ENCODE data around the gene PTGER1.

The PTGER1 gene

DNA sequence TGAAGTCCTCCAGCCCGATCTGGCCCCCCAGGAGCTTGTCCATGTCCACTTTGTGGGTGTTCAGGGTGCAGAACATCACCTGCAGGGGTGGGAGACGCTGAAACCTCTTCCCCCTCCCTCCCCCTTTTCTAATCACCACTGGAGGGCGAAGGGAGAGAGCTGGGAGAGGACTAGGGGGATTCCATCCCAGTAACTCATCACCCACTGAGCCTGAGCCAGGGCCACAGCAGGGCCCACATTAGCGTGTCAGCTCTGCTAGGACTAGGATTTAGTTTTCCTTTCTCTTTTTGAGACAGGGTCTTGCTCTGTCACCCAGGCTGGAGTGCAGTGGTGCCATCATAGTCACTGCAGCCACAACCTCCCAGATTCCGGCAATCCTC lies 5.5 kb upstream of the PTGER1 start:
- no peak overlapping the region for H3K4me3 ChIP-seq (ENCODE audit: low read depth, low read length)
- H3K36me3 ChIP-seq (ENCODE audit: insufficient read depth, low read length) = 0 out of 2 replicates have a peak, but pooled peaks cover 2% of the 10 kb centered on the region

DNA sequence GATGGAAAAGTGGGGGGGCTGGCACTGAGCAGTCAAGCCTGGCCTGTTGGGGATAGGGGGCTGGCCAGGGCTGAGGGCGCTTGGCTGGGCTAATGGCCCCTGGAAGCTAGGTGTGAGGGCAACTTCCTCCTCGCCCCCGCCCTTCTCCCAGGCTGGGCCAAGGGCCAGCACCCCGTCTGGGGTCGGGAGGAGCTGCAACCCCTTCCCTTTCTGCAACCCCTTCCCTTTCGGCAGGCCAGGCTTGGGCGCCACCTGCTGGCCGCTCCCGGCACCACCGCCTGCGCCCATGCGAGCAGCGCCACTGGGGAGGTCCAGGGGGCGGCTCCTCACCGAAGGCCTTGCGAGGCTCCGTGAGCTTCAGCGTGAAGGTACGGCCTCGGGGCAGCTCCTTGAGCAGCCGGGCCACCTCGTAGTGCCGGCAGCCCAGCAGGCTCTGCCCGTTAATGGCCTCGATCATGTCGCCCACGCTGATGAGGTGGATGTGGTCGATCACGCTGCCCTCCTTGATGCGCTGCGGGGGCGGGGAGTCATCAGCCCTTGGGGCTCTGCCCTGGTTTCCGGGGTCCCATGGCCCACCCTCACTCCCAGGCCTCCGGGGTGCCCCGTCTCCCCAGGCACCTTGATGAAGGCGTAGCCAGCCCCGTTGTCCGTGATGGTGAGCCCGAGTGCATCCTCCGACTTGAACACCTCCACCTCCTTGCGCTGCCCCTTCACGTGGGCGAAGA lies 5.0 kb upstream of the PTGER1 start:
- Histone ChIP-seq H3K79me2 (ENCODE audit: control insufficient read depth, insufficient read depth, low read length, unreplicated experiment) (no peaks in the 10 kb centered on the region), H2AFZ (ENCODE audit: low read length, unreplicated experiment) (no peak overlapping the region), H3K27me3 (ENCODE audit: insufficient read depth, low read length) (no peaks in the 10 kb centered on the region), H3K4me3 (ENCODE audit: low read depth, low read length) (no peak overlapping the region), H3K4me1 (ENCODE audit: control insufficient read depth, insufficient read depth, low read length, unreplicated experiment) (peaks cover 16% of the 10 kb centered on the region), H3K27ac (ENCODE audit: low read depth, low read length) (no peak overlapping the region), H3K36me3 (ENCODE audit: insufficient read depth, low read length) (0 out of 2 replicates have a peak, but pooled peaks cover 2% of the 10 kb centered on the region)

More for the DNA sequence above, 5.5 kb upstream of the PTGER1 start:
- no peaks in the 10 kb centered on the region for H3K27me3 ChIP-seq (ENCODE audit: insufficient read depth, low read length)
- H3K79me2 ChIP-seq (ENCODE audit: control insufficient read depth, insufficient read depth, low read length, unreplicated experiment) = no peaks in the 10 kb centered on the region
- no peak overlapping the region for H3K27ac ChIP-seq (ENCODE audit: low read depth, low read length)
- no peak overlapping the region for H2AFZ ChIP-seq (ENCODE audit: low read length, unreplicated experiment)
- H3K4me1 ChIP-seq (ENCODE audit: control insufficient read depth, insufficient read depth, low read length, unreplicated experiment) = peaks cover 12% of the 10 kb centered on the region

DNA sequence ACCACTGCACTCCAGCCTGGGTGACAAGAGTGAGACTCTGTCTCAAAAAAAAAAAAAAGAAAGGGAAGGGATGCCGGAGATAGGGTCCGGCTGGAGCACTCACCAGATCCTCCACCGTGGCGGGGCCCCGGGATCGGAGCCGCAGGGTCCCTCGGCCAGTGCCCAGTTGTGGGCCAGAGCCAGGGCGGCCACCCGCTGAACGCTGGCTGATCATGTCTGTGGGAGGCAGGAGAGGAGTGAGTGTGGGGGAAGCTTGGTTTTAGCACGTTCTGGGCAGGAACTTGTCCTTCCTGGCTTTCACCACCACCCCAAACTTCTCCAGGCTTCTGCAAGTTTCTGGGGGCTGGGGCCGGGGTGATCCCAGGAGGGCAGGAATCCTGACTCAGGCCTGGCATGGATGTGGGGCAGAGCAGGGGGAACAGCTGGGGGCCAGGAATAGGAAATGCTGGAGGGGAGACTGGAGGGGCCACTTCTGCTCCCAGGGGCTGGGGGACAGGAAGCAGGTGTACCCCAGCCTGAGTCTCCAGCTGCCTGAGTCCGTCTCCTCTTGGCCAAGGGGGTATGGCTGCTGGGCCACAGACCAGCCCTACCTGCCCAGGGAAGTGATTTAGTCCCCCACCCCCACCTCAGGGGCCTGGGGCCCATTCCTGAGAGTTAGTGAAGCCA lies 4.3 kb upstream of the PTGER1 start:
- H2AFZ ChIP-seq (ENCODE audit: low read length, unreplicated experiment) = no peak overlapping the region
- H3K79me2 ChIP-seq (ENCODE audit: control insufficient read depth, insufficient read depth, low read length, unreplicated experiment) = no peaks in the 10 kb centered on the region
- no peak overlapping the region for H3K27ac ChIP-seq (ENCODE audit: low read depth, low read length)
- H3K4me1 ChIP-seq (ENCODE audit: control insufficient read depth, insufficient read depth, low read length, unreplicated experiment) = peaks cover 16% of the 10 kb centered on the region
- H3K4me3 ChIP-seq (ENCODE audit: low read depth, low read length) = no peak overlapping the region
- H3K27me3 ChIP-seq (ENCODE audit: insufficient read depth, low read length) = no peaks in the 10 kb centered on the region
- H3K36me3 ChIP-seq (ENCODE audit: insufficient read depth, low read length) = 0 out of 2 replicates have a peak, but pooled peaks cover 2% of the 10 kb centered on the region

DNA sequence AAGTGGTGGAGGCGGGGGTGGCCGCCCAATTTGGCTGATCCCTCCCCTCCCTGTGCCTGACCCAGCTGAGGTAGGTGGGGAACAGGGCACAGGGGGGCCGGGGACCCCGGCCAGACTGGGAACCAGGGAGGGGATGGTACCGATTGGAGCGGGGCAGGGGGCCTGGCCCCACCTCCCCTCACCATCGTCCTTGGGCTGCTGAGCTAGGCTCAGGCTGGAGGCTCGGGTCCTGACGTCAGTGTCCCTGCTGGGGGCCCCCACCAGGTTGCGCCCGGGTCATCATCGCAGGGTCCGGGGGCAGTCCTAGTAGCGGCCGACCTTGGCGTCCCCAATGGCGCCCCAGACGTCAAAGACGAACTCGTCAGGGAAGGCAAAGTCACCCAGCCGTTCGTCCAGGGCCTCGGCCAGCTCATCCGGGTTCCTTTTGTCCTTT lies 3.0 kb upstream of the PTGER1 start:
- no peak overlapping the region for H2AFZ ChIP-seq (ENCODE audit: low read length, unreplicated experiment)
- H3K36me3 ChIP-seq (ENCODE audit: insufficient read depth, low read length) = 0 out of 2 replicates have a peak, but pooled peaks cover 2% of the 10 kb centered on the region
- H3K4me3 ChIP-seq (ENCODE audit: low read depth, low read length) = no peak overlapping the region
- no peak overlapping the region for H3K27ac ChIP-seq (ENCODE audit: low read depth, low read length)
- peaks cover 16% of the 10 kb centered on the region for H3K4me1 ChIP-seq (ENCODE audit: control insufficient read depth, insufficient read depth, low read length, unreplicated experiment)
- H3K27me3 ChIP-seq (ENCODE audit: insufficient read depth, low read length) = no peaks in the 10 kb centered on the region
- no peaks in the 10 kb centered on the region for H3K79me2 ChIP-seq (ENCODE audit: control insufficient read depth, insufficient read depth, low read length, unreplicated experiment)

DNA sequence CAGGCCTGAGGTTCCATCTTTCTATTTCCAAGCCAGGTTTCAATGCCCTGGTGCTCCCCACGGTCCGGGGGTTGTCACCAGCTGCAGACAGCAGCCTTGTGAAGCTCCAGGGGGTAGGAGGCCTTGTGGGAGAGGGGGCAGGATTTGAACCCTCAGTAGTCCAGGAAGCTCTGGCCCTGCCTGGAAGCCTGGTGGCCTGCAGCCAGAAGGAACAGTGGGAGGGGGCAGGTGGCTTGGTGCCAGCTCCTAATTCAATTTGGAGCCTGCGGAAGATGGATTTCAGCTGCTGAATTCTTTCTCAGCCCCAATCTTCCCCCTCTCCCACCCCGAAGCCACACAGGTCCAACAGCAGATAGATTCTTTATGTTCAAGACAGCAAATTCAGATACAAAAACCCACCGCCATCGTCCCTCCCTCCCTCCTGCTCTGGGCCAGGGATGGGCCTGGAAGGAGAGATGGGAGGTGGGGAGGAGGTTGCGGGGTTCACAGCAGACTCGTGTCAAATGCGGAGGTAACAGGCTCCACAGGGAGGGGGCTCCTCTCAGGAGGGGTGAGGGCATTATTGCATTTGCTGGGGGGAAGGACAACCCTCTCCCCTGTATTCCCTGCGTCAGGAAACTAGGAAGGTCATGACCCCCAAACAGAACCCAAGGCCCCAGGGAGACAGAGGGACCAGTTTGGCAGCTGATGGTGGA lies 2.4 kb upstream of the PTGER1 start:
- Histone ChIP-seq H2AFZ (ENCODE audit: low read length, unreplicated experiment) (no peak overlapping the region), H3K27ac (ENCODE audit: low read depth, low read length) (no peak overlapping the region), H3K79me2 (ENCODE audit: control insufficient read depth, insufficient read depth, low read length, unreplicated experiment) (no peaks in the 10 kb centered on the region), H3K4me1 (ENCODE audit: control insufficient read depth, insufficient read depth, low read length, unreplicated experiment) (peaks cover 16% of the 10 kb centered on the region), H3K4me3 (ENCODE audit: low read depth, low read length) (no peak overlapping the region), H3K36me3 (ENCODE audit: insufficient read depth, low read length) (0 out of 2 replicates have a peak, but pooled peaks cover 2% of the 10 kb centered on the region), H3K27me3 (ENCODE audit: insufficient read depth, low read length) (no peaks in the 10 kb centered on the region)

DNA sequence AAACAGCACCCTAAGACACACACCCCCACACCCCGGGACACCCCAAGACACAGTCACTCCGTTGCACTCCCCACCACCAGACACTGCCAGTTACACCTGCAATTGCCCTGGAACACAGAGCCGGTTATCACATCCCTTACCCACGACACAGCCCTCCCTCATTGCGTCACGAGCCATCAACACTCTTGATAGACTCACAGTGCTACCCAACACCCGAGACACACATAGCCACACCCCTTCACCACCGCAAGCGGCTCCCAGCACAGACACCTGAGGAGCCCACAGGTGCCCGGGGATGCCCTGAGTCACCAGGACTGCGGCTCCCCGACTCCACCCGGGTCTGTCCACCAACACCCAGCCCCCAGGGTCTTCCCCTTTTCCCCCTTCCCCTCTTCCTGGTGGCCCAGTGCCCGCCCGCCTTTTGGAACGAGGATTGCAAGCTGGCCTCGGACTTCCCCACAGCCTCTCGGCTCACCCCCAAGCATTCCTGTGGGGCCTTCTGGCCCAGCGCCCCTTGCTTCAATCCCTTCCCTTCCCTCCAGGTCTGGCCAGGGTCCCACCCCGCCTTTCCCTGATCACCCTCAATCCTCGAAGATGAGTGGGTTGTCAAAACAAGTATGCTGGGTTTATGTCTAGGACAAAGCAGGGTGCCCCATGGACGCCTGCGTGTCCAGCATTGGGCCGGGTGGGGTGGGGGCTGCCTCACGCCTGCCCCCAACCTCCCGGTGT lies 1.7 kb upstream of the PTGER1 start:
- Histone ChIP-seq H3K36me3 (ENCODE audit: insufficient read depth, low read length) (0 out of 2 replicates have a peak, but pooled peaks cover 2% of the 10 kb centered on the region), H3K4me3 (ENCODE audit: low read depth, low read length) (no peak overlapping the region), H3K27me3 (ENCODE audit: insufficient read depth, low read length) (no peaks in the 10 kb centered on the region), H3K79me2 (ENCODE audit: control insufficient read depth, insufficient read depth, low read length, unreplicated experiment) (no peaks in the 10 kb centered on the region), H3K4me1 (ENCODE audit: control insufficient read depth, insufficient read depth, low read length, unreplicated experiment) (peaks cover 16% of the 10 kb centered on the region), H3K27ac (ENCODE audit: low read depth, low read length) (no peak overlapping the region), H2AFZ (ENCODE audit: low read length, unreplicated experiment) (no peak overlapping the region)

DNA sequence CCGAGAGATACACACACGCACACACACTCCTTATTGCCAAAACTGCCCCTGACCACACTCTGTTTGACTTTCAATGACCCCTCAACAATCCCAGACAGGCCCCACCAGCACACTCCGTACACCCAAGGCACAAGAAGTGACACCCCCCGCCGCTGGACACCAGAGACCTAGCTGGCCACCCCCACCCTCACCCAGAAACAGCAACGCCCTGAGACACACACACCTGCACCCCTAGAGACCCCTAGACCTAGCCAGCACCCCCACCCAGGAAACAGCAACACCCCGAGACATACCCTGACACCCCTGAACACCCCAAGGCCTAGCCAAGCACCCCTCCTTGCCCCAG lies 1.1 kb upstream of the PTGER1 start:
- Histone ChIP-seq H3K79me2 (ENCODE audit: control insufficient read depth, insufficient read depth, low read length, unreplicated experiment) (no peaks in the 10 kb centered on the region), H3K4me3 (ENCODE audit: low read depth, low read length) (no peak overlapping the region), H3K27me3 (ENCODE audit: insufficient read depth, low read length) (no peaks in the 10 kb centered on the region), H3K36me3 (ENCODE audit: insufficient read depth, low read length) (0 out of 2 replicates have a peak, but pooled peaks cover 2% of the 10 kb centered on the region), H2AFZ (ENCODE audit: low read length, unreplicated experiment) (no peak overlapping the region), H3K27ac (ENCODE audit: low read depth, low read length) (peak overlapping the region; percentile 45; the same call in 1 of the 2 replicates), H3K4me1 (ENCODE audit: control insufficient read depth, insufficient read depth, low read length, unreplicated experiment) (peaks cover 16% of the 10 kb centered on the region)

DNA sequence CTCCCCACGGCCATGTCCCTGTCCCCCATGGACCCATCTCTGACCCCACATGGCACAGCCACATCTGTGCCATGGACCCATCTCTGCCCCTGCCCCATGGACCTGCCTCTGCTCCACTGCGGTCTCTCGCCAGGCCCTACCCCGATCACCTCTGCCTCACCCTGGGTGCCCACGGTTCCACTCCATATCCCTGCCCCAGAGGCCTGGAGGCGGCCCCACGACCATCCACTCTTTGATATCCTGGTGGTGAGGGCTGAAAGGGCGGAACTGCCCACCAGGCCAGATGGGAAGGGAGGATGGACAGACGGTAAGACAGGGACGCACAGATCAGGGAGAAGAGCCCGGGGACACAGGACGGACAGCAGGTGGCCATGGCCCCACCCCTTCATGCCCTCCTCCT lies 327 bp downstream of the PTGER1 start:
- H2AFZ ChIP-seq (ENCODE audit: low read length, unreplicated experiment) = no peak overlapping the region
- peaks cover 16% of the 10 kb centered on the region for H3K4me1 ChIP-seq (ENCODE audit: control insufficient read depth, insufficient read depth, low read length, unreplicated experiment)
- H3K79me2 ChIP-seq (ENCODE audit: control insufficient read depth, insufficient read depth, low read length, unreplicated experiment) = no peaks in the 10 kb centered on the region
- no peaks in the 10 kb centered on the region for H3K27me3 ChIP-seq (ENCODE audit: insufficient read depth, low read length)
- 0 out of 2 replicates have a peak, but pooled peaks cover 2% of the 10 kb centered on the region for H3K36me3 ChIP-seq (ENCODE audit: insufficient read depth, low read length)
- peak overlapping the region; percentile 4; the same call in 1 of the 2 replicates for H3K4me3 ChIP-seq (ENCODE audit: low read depth, low read length)
- no peak overlapping the region for H3K27ac ChIP-seq (ENCODE audit: low read depth, low read length)

DNA sequence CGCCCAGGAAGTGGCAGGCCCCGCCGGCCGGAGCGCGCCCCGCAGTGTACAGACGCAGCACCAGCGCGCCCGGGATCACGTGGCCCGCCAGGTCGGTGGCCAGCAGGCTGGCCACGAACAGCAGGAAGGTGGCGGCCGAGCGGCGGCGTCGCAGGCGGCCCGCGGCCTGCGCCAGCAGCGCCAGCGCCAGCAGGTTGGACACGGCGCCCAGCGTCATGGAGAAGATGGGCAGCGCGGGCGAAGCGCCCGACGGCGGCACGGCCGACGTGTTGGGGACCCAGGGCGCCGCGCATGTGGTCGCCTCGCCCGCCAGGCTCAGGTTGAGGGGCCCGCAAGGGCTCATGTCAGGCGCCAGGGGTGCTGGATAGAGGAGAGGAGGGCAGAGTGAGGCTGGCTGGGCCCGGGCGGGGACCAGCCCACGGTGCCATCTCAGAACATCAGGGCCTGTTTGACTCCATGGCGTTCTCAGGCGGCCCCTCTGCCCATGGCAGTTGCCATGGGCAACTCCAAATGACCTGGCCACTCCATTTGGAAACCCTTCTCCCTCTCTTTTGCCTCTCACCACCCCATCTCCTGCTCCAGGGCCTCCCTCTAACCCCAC lies 1.1 kb downstream of the PTGER1 start:
- Histone ChIP-seq H3K27me3 (ENCODE audit: insufficient read depth, low read length) (no peaks in the 10 kb centered on the region), H3K4me3 (ENCODE audit: low read depth, low read length) (no peak overlapping the region), H3K36me3 (ENCODE audit: insufficient read depth, low read length) (0 out of 2 replicates have a peak, but pooled peaks cover 2% of the 10 kb centered on the region), H3K27ac (ENCODE audit: low read depth, low read length) (no peak overlapping the region), H3K4me1 (ENCODE audit: control insufficient read depth, insufficient read depth, low read length, unreplicated experiment) (peaks cover 16% of the 10 kb centered on the region), H3K79me2 (ENCODE audit: control insufficient read depth, insufficient read depth, low read length, unreplicated experiment) (no peaks in the 10 kb centered on the region), H2AFZ (ENCODE audit: low read length, unreplicated experiment) (no peak overlapping the region)

All from ACC112 (cell line).